NCI-H526 (cell line): ENCODE results near the gene LDLRAD4.
A peak's percentile ranks its signal among the peaks of the same experiment; 100 is the strongest.

Source experiments
- DNase-seq, 2 experiments: peaks; one replicate each; lab custom pipeline; 2025; lab: John Stamatoyannopoulos, UW

Gene LDLRAD4

GRCh38 chr18:13574355-13574754 is 355.8 kb downstream of the LDLRAD4 start:
- no peak for DNase-seq

GRCh38 chr18:13574761-13575160 is 356.2 kb downstream of the LDLRAD4 start:
- DNase-seq, result no peak

GRCh38 chr18:13576598-13576997 is 358.0 kb downstream of the LDLRAD4 start:
- DNase-seq, result no peak

- DNase-seq, result peak in 1 of 2 experiments; percentile 5
These were observed 358.6 kb downstream of the LDLRAD4 start for GRCh38 chr18:13577091-13577697.

- no peak for DNase-seq
These were observed 359.2 kb downstream of the LDLRAD4 start for GRCh38 chr18:13577781-13578180.

- no peak for DNase-seq
These were observed 359.8 kb downstream of the LDLRAD4 start for GRCh38 chr18:13578400-13578799.

GRCh38 chr18:13579874-13580273 is 361.3 kb downstream of the LDLRAD4 start:
- DNase-seq, result no peak

- DNase-seq, result no peak
These were observed 361.8 kb downstream of the LDLRAD4 start for GRCh38 chr18:13580351-13580750.

DNA sequence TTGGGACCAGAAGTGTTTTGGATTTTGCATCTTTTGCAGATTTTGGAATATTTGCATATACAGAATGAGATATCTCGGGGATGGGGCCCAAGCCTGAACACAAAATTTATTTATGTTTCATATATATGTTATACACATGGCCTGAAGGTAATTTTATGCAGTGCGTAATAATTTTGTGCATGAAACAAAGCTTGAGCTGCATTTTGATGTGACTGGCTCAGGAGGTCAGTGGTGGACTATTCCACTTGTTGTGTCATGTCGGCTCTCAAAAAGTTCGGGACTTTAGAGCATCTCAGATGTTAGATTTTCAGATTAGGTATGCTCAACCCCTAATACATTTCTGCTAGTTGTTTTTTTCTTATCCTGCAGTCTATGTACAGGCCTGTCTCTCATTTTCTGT is 362.4 kb downstream of the LDLRAD4 start:
- DNase-seq, result no peak

GRCh38 chr18:13581496-13582177 is 363.1 kb downstream of the LDLRAD4 start:
- DNase-seq, result no peak

DNA sequence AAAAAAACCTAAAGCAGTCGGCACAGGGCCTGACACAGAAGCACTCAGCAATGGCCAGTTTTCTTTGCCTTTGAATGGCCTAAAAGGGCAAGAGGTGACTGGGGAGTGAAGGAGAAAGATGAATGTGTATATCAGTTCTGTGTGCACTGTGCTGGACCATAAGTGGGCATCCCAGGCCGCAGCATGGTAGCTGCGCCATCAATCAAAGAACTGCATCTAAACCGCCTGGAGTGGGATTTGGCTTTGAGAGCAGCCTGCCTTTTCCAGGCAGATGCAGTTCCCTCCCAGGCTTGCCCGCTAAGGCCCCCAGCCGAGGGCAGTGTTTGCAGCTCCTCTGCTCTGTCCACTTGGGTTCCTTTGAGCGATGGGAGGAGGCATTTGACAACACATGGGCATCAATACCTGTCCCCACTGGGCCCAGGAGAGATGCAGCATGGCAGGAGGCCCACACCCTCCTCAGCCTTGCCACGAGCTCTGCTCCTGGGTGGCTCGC is 363.7 kb downstream of the LDLRAD4 start:
- no peak for DNase-seq

DNA sequence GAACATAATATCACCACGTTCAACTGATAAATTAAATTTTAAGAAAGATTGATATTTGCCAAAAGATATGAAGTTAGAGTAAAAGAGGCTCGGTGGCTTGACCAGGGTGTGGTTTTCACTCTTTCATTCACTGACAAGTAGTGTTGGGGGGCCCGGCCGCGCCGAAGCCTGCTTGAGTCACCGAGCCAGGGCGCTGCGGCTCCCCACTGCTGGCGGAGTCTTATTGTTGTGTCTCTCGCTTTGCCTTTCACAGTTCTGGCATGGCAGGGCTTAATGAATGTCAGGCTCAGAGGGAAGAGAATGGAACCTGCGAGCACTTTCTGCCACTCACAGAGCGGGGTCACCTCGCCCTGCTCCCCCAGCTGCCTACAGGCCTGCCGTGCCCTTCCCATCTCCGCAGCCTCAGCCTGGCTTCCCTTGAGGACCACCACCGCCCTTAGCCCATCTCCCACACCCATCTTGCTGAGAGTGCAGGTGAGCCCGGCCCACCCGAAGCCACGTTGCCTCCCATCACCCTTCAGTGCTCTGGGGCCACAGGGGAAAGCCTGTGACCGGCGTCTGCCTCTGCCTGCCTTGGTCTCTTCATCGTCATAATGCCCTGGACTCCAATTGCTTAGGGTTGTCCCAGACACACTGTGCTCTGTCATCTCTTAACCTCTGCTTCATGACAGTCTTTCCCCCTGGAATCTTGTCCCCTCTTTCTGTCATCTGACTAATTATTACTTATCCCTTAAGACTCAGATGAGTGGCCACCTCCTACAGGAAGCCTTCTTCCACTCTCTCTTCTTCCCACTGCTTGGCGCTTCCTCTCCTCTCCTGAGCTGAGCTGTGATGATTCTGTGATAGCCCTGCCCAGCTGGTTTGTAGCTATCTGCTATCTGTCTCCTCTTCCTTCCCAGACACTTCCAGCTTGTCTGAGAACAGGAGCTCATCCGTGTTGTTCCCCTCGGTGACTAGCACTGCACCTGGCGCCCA is 365.3 kb downstream of the LDLRAD4 start:
- DNase-seq, result no peak

DNA sequence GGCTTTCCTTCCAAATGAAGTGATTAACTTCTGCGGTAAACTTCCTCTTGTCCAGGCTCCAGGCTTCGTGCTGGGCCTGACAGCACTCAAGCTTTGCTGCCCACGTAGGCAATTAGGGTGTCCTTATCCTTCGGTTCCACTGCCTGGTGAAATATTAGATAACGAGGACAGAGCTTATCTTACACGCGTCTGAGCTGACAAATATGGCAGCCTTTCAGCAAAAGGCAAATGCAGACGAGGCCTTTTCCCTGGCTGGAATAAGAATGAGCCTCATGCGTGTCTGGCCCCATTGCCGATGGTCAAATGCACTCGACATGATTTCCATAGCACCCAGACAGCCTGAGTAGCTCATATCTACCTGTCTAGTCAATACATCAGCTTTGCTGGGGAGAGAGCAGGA is 366.3 kb downstream of the LDLRAD4 start:
- no peak for DNase-seq

- DNase-seq, result no peak
These were observed 367.0 kb downstream of the LDLRAD4 start for GRCh38 chr18:13585379-13586153.

GRCh38 chr18:13587001-13587400 is 368.4 kb downstream of the LDLRAD4 start:
- peak in 1 of 2 experiments; percentile 41 for DNase-seq

- DNase-seq, result no peak
These were observed 368.9 kb downstream of the LDLRAD4 start for GRCh38 chr18:13587477-13587876.

- no peak for DNase-seq
These were observed 369.4 kb downstream of the LDLRAD4 start for GRCh38 chr18:13587937-13588336.

GRCh38 chr18:13589316-13589715 is 370.8 kb downstream of the LDLRAD4 start:
- no peak for DNase-seq

GRCh38 chr18:13589943-13590342 is 371.4 kb downstream of the LDLRAD4 start:
- no peak for DNase-seq

DNA sequence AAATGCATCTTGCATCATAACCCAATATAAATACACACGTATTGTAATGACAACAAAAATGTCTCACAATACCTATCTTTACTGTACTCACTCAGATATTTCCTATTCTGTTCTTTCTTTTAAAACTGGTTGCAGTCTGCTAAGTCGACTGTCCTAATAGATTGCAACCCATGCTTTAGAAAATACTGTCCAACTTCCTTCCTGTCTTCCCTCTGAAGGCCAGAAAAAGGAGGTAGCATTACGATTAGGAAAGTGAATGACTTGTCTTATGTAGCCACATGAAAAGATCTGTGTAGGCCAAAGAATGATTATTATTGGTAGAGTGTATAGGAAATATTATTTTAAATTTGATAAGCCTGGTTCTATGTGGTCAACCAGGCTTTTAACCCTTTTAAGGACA is 373.7 kb downstream of the LDLRAD4 start:
- DNase-seq, result no peak

GRCh38 chr18:13594551-13594950 is 376.0 kb downstream of the LDLRAD4 start:
- DNase-seq, result no peak

GRCh38 chr18:13597068-13597467 is 378.5 kb downstream of the LDLRAD4 start:
- no peak for DNase-seq
